ENCODE results near the gene ARHGEF11. TPM values are rescaled to one million over a fixed set of nuclear protein-coding genes. Genes with fewer than 3 reads are reported as not detected.
A peak's percentile ranks its signal among the peaks of the same experiment; 100 is the strongest.

Gene ARHGEF11
- total and polyA plus RNA-seq, 9 of the 15 experiments (the other 6 are each of a cell fraction or from before 2014, with no cell fraction given), result 0.14 to 15.5 (median 9.0) TPM

DNA sequence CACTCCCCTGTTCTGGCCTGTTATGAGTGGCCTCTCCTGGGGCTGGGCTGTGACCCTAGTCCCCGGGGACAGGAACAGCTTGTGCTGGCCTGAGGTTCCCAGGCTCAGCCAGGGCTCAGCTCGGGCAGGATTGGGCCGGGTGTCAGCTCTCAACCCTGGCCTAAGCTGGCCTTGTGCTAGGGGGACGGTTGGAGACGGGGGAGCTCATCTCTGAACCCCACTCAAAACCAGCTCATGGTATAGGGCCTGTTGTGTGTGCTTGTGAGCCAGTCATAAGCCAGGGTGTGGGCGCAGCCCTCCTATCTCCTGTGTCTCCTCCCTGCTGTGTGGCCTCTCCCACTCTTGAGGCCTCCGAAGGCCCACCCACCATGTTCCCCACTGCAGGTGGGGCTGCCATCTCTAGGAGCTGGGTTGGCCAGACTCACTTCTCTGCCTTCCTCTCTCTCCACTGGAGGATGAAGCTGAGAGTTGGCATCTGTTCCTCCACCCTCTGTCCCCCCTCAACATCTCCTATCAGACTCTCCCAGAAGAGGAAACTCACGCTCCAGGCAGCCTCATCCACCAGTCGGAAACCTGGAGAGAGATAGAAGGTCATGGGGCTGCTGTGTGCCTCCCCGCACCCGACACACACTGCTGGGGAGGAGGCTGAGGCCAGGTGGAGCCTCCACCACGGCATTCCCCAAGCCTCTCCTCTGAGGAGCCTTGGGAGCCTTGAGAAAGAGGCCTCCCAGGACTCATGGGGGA is 150.7 kb downstream of the ARHGEF11 start (continued):
- TF ChIP-seq CHD7 (IDR thresholded peaks at IDR 0.05; ENCODE audit: low read depth, low read length) (no peak), PHB (CRISPR knock-in tag; IDR thresholded peaks at IDR 0.05) (0 out of 2 replicates have a peak, but pooled peaks have one; percentile 63), BRCA1 (IDR thresholded peaks at IDR 0.05) (no peak), BRCA1 (CRISPR knock-in tag; IDR thresholded peaks at IDR 0.05) (no peak), ATF3 (IDR thresholded peaks at IDR 0.05) (no peak), ATF3 (CRISPR knock-in tag; conservative IDR thresholded peaks at IDR 0.05) (0 out of 2 replicates have a peak, but pooled peaks have one; percentile 54)

All from K562 (cell line).